ENCODE data around the gene SLC25A12.

The SLC25A12 gene

GRCh38 chr2:171735991-171736710 is 157.9 kb downstream of the SLC25A12 start:
- in situ Hi-C loops (cut with HindIII; ENCODE audit: low sequenced_read_pairs), result no loop called here
